ENCODE measurements around the gene ADTRP.

DNA sequence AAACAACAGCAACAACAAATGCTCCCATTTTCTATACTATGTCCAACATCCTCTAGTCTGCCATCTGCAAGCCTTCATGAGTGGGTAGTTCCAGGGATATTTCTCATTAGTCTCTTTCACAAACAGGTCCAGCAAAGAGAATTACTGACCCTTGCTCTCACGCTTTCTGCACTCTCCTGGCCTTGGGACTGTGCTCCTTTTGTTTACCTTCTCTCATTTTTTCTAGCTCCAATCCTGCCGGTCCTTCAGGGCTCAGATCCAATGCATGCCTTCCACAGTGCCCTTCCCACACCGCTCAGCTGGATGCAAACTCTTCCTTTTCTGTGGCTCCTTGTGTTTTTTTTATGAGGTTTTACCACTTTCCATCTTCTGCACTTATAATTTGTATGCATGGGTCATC is 47.2 kb downstream of the ADTRP start:
- no peak for TF ChIP-seq EZH2 (IDR thresholded peaks at IDR 0.05; ENCODE audit: insufficient read depth, poor library complexity, severe bottlenecking)
- no peak for TF ChIP-seq EZH2phosphoT487 (IDR thresholded peaks at IDR 0.05; ENCODE audit: insufficient read depth, low read depth)
